A549 (cell line): ENCODE data around the gene SEC31B.

ENCODE experiments used
- BHLHE40 ChIP-seq: IDR thresholded peaks from 2 replicates; pipeline ENCODE4 v1.6.1; 2012; ENCODE audit warnings: low read depth, low read length, inconsistent platforms
- CTCF ChIP-seq: fragments of >200 bp; sonication (Bioruptor Twin); formaldehyde crosslinking; IDR thresholded peaks from 3 replicates; pipeline ENCODE4 v1.5.1; 2016
- EHF ChIP-seq: fragments of 250-450 bp; sonication (Bioruptor Pico); IDR thresholded peaks from 2 replicates; pipeline ENCODE4 v1.5.0; 2020; ENCODE audit warnings: mild to moderate bottlenecking
- EP300 ChIP-seq, 2 experiments: fragments of >200 bp; sonication (Bioruptor Twin); formaldehyde crosslinking; IDR thresholded peaks; 2 replicates in 1 of 2; 3 replicates in 1 of 2; pipeline ENCODE4 v1.6.1; 2016 to 2017
- FOSL2 ChIP-seq, 2 experiments: fragments of 450-650 bp in 1 of 2; fragments of >200 bp in 1 of 2; sonication (Bioruptor Twin) in 1 of 2; formaldehyde crosslinking; IDR thresholded peaks; 2 replicates each; pipeline versions ENCODE4 v1.5.0 to v1.6.1; 2016 to 2020; ENCODE audit warnings: mild to moderate bottlenecking in 1 of 2, moderate library complexity in 1 of 2
- GATA3 ChIP-seq: IDR thresholded peaks from 2 replicates; pipeline ENCODE4 v1.6.1; 2012; ENCODE audit warnings: borderline replicate concordance
- MAFK ChIP-seq: fragments of 450-650 bp; IDR thresholded peaks from 2 replicates; pipeline ENCODE4 v1.6.1; 2014; ENCODE audit not compliant: partially characterized antibody
- POLR2AphosphoS2 ChIP-seq: conservative IDR thresholded peaks from 2 replicates; pipeline ENCODE4 v1.6.1; 2012; ENCODE audit warnings: low read length, improper control_type of control experiment, inconsistent platforms
- RARB ChIP-seq: fragments of 250-450 bp; sonication (Bioruptor Pico); IDR thresholded peaks from 2 replicates; pipeline ENCODE4 v1.8.0; 2021; ENCODE audit warnings: mild to moderate bottlenecking, moderate library complexity
- RFX5 ChIP-seq: fragments of 450-650 bp; IDR thresholded peaks from 2 replicates; pipeline ENCODE4 v1.7.1; 2014; ENCODE audit warnings: antibody characterized with exemption, mild to moderate bottlenecking, moderate library complexity

DNA sequence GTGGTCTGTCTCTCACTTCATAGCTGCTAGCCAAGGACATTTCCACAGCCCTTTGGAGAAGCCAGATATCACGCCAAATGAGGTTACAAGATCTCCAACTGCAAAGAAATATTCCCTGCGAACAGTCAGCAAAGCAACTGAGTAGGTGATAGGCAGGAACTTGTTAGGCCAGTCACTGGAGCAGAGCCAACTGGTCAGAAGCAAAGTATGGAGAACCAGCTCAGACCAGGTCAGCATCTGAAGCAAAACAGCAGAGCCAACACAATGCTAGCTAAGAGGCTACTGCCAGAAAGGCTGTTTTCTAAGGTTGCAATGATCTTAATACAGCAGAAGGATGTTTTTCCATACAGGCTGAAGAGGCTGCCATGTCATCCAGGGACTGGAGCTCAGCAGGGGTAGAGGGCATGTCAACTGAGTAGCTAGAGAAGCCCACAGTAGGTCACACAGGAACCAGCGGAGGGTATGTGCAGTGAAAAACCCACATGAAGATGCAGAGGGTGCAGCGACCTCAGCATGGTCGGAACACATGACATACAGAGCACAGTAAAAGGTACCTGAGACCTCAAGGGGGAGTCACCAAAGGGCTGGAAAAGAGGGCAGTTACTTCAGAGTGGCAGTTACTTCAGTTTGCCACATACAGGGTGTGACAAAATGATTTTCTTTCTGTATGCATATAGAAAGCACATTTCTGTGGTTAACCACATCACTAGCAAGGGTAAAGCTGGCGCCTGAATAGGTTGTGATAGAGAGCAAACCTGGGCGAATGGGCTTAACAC lies 8.9 kb downstream of the SEC31B start:
- TF ChIP-seq EHF (CRISPR knock-in tag) = no peak
- no peak for TF ChIP-seq FOSL2 (IDR thresholded peaks at IDR 0.05)
- no peak for TF ChIP-seq FOSL2 (CRISPR knock-in tag; IDR thresholded peaks at IDR 0.05)
- no peak for TF ChIP-seq CTCF
- TF ChIP-seq RARB (CRISPR knock-in tag) = no peak
- TF ChIP-seq EP300 (IDR thresholded peaks at IDR 0.05) = no peak
- TF ChIP-seq POLR2AphosphoS2 = no peak
- no peak for TF ChIP-seq GATA3
- TF ChIP-seq MAFK = no peak
- no peak for TF ChIP-seq BHLHE40
- no peak for TF ChIP-seq RFX5
